NB4 (cell line): ENCODE results near the gene FOXJ3.

Experiments used
- DNase-seq: peaks from one replicate; pipeline ENCODE4 v3.0.0; 2010; ENCODE audit warnings: low read depth
- H3K4me3 ChIP-seq: one replicate; pipeline ENCODE4 v1.5.1; 2011; ENCODE audit warnings: mild to moderate bottlenecking, low read depth, low read length, moderate library complexity
- CTCF ChIP-seq: IDR thresholded peaks from one replicate; pipeline ENCODE4 v1.5.1; 2012; ENCODE audit warnings: low read depth, low read length
- MAX ChIP-seq: IDR thresholded peaks from 2 replicates; pipeline ENCODE4 v1.6.1; 2011; ENCODE audit warnings: low read depth, low read length
- MYC ChIP-seq: IDR thresholded peaks from 2 replicates; pipeline ENCODE4 v1.6.1; 2011; ENCODE audit warnings: low read depth, low read length
- POLR2A ChIP-seq: IDR thresholded peaks from 2 replicates; pipeline ENCODE4 v1.6.1; 2011; ENCODE audit warnings: mild to moderate bottlenecking; ENCODE audit not compliant: insufficient read length; ENCODE audit errors: extremely low read depth

The FOXJ3 gene

GRCh38 chr1:42340093-42340492, 5.1 kb upstream of the FOXJ3 start:
- no peak overlapping the region for H3K4me3 ChIP-seq
- TF ChIP-seq POLR2A: no peak
- no peak for TF ChIP-seq MYC
- no peak for TF ChIP-seq CTCF
- no peak for TF ChIP-seq MAX
- DNase-seq: no peak

GRCh38 chr1:42336978-42337377, 1.9 kb upstream of the FOXJ3 start:
- no peak for DNase-seq
- H3K4me3 ChIP-seq: no peak overlapping the region
- TF ChIP-seq CTCF (no peak), MYC (no peak), POLR2A (no peak), MAX (no peak)

GRCh38 chr1:42335809-42336518, 929 bp upstream of the FOXJ3 start:
- DNase-seq: peak; percentile 26
- TF ChIP-seq MYC (no peak), MAX (no peak), POLR2A (no peak), CTCF (no peak)
- H3K4me3 ChIP-seq: peak overlapping the region; percentile 78

- H3K4me3 ChIP-seq: peak overlapping the region; percentile 86
- DNase-seq: peak; percentile 75
- TF ChIP-seq MYC (no peak), MAX (peak; percentile 85), POLR2A (no peak), CTCF (no peak)
These were observed 590 bp downstream of the FOXJ3 start for GRCh38 chr1:42334240-42335049.

- H3K4me3 ChIP-seq: peak overlapping the region; percentile 86
- TF ChIP-seq POLR2A (no peak), MYC (no peak), MAX (no peak), CTCF (no peak)
- DNase-seq: peak; percentile 17
These were observed 1.3 kb downstream of the FOXJ3 start for GRCh38 chr1:42333662-42334239.
